CD4-positive, alpha-beta T cell treated with Interleukin-6 for 4 hours (primary cell): Measurements from ENCODE around the gene PTOV1.

Source experiments
- DNase-seq: peaks from one replicate; pipeline ENCODE4 v3.0.0-alpha.2; 2020; ENCODE audit warnings: mixed read lengths

PTOV1 gene

DNA sequence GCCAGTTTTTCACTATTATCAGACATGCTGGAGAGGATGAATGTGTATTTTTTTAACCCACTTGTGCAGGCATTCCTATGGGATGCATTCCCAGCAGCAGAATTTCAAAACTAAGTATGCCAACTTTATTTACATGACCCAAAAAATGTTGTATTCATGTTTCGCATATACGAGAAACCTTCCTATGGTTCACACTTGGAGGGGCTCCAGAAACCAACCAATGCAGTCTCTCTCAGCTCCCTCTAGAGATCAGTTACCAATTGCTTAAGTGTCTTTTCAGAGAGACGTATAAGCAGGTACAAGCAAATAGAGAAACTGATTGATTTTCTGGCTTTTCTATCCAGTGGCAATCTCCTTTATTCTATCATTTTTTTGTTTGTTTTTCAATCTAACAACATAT is 5.5 kb upstream of the PTOV1 start:
- DNase-seq, result no peak

DNA sequence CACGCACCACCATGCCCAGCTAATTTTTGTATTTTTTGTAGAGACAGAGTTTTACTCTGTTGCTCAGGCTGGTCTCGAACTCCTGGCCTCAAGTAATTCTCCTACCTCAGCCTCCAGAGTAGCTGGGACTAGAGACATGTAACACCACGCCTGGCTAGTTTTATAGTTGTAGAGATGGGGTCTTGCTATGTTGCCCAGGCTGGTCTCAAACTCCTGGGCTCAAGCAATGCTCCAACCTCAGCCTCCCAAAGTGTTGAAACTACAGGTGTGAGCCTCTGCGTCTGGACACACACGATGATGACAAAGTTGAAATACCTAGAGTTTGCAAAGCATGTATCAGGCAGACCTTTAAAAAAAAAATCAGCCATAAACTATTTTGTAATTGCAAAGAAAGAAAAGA is 4.6 kb upstream of the PTOV1 start:
- no peak for DNase-seq

DNA sequence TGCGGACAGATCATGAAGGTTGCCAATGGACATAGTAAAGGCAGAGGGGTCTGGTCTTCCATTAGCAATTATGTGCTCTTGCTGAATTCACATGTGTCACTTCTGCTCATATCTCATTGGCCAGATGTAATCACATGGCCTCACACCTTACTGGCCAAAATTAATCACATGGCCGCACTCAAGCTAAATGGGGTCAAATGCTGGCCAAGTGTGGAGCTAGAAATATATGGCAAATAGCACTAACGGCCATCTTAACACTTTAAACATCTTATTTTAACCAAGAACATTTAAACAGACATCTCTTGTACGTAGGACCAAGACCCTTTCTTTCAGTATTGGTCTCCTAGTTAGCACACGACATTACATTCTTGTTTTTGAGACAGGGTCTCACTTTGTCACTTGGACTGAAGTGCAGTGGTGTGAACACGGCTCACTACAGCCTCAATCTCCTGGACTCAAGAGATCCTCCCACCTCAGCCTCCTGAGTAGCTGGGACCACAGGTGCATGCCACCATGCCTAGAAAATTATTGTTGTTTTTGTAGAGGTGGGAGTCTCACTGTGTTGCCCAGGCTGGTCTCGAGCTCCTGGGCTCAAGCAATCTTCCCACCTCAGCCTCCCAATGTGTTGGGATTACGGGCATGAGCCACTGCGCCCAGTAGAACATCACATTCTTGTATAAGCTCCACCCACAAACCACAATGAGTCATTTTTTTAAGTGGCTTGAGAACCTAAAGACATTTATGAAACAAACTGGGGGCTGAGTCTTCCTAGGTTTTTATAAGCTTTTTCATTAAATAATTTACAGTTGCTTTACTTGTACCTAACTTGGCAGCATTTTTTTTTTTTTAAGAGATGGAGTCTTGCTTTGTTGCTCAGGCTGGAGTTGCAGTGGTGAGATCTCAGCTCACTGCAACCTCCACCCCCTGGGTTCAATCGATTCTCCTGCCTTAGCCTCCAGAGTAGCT is 2.9 kb upstream of the PTOV1 start:
- DNase-seq, result peak; percentile 29

DNA sequence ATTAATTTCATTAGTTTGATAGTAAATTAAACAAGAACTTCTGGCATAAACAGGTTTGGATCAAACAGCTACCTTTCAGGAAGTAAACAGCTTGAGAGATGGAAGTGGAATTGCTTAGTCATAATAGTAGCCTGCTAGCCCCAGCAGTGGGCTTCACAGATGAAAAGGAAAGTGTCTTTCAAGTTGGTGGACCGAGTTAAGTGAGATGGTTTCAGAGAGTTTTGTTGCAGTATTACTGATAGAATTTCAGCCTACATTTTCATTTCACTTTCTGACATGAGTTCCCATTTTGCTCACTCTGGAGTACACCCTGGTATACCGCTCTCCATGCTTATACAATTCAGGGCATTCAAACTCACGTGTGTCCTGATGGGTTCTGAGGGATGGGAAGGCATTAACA is 2.0 kb upstream of the PTOV1 start:
- peak; percentile 1 for DNase-seq

DNA sequence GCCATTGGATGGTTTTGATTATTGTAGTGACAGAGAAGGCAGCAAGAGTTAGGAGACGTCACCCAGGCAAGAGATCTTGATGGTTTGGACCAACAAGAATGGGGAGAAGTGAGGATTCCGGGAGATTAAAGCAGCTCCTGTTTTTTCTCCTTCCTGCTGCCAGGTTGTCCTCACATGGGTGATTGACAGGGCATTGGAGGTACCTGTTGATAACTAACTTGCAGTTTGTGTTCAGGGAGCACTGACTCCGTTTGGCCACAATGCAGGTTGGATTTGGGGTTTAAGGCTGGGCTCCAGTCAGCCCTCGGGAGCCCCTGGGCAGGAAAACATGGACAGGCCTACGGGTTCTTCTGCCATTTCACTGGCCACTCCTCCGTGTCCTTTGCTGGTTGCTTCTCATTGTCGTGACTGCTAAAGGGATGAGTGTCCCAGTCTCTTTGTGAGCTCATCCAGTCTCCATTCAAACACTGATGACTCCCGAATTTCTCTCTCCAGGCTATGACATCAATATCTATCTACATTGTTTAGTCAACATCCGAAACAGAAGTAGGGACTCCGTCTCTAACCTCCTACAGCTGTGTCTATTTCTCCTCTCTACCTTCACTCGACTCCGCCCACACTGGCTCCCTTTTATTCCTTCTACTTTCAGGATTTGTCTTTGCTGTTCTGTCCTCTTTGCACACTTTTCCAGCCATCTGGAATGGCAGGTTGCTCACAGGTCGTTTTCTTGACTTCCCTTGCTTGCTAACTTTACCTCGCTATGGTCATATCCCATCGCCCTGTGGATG is 1.3 kb upstream of the PTOV1 start:
- DNase-seq, result peak; percentile 1

DNA sequence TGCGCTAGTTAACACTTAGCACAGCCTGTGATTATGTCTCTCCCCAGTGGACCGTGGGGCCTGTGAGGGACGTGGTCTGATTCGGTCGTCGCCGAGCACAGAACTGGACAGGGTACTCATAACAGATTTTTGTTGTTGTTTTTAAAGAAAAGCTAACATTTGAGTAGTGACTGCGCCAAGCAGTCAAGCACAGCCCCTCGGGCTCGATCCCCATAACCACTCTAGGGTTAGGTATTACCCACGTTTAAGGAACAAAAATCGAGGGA is 805 bp upstream of the PTOV1 start:
- no peak for DNase-seq

DNA sequence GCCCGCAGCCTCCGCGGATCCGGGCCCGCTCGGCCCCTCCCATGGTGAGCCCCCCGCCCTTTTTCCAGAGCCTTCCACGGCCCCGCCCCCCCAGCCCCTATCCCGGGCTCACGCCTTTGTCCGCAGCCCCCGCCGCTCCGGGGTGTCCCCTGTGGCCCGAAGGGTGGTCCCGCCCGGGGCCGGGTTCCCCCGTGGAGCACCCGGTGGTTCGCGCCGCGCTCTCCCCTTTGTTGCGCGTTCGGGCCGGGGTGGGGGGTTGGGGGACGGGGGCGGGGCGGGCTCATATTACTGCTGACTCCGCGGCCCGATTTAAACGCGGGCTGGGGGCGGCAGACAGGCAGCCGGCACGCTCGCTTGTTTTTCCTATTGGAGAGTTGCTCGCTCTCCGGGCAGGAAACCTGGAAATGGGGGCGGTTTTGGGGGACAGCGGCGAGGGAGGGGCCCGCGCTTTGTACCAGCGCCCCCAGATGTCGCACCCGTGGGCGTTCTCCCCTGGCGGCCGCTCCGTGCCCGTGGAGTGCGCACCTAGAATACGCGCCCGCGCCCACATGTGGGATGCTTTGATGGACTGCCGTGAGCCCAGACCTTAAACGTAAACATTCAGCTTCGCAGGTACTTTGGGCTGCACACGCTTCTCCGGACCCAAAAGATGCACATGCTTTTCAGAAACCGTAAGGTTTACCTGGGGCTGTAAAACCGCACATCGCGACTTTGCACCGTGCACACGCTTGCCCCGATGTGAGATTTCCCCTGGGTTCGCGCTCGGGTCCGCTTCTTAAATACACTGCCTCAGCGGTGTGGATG is 699 bp downstream of the PTOV1 start:
- peak; percentile 55 for DNase-seq

DNA sequence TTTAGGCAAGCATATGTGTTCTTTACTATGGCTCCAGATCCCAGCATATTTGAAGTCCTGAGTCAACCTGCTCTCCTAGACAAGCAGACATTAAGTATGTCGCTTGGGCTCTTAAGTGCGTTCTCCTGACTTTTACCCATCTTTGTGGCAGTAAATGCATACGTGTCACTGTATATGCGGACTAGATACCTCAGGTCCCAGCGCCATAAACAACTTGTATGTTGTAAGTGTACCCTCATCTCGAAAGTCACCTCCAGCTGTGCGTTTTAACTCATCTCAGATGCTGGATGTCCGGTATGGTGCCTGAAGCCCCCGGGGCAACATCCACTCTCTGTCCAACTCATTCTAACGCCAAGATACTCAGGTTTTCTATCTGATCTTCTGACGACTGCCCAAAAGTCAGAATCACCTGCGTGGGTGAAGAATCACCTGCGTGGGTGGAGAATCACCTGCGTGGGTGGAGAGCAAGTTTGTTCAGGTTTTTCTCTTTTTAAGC is 1.7 kb downstream of the PTOV1 start:
- peak; percentile 0 for DNase-seq

DNA sequence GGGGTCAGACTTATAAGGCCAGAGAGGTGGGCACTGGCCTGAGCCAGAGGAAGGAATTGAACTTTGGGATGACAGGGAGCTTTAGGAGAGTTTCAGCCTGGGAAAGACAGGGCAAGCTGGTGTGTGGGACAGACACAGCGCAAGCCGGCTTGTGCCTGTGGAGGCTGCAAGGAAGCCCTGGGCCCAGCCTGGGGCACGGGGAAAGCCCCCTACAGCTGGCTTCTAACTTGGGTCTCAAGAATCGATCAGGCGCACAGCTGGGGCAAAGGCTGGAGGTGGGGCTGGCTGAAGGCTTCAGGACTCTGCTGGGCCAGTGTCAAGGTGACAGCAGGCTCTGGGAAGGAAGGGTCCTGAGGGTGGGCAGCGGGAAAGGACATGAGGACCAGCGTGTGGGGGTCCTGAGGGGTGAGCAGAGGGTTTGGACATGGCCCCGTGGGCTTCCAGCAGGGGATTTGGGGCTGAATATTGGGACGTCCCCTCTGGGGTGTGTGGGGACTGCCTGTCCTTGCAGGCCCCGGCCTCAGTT is 3.0 kb downstream of the PTOV1 start:
- peak; percentile 0 for DNase-seq

DNA sequence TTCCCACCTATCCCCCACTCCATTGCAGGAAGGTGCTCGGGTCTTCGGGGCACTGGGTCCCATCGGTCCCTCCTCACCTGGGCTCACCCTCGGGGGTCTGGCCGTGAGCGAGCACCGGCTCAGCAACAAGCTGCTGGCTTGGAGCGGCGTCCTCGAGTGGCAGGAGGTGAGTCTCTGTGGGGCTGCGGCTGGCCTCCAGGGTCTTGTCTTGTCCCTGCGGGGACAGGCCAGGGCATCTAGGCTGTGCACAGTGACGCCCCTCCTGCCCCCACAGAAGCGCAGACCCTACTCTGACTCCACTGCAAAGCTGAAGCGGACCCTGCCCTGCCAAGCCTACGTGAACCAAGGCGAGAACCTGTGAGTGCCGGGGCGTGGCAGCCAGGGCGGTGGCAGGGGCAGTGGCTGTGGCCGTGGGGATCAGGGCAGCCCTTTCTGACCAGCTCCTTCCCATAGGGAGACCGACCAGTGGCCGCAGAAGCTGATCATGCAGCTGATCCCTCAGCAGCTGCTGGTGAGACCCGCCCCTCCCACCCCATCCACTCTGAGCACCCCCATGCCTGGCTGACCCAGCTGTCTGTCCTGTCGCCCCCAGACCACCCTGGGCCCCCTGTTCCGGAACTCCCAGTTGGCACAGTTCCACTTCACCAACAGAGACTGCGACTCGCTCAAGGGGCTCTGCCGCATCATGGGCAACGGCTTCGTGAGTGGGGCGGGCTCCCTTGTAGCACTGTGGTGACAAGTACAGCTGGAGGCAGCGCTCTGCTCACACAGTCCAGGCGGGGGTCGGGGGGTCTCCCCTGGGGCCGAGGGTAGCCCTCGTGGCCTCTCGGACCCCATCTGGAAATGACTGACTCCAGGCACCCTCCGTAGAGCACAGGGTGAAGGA is 3.7 kb downstream of the PTOV1 start:
- peak; percentile 2 for DNase-seq

DNA sequence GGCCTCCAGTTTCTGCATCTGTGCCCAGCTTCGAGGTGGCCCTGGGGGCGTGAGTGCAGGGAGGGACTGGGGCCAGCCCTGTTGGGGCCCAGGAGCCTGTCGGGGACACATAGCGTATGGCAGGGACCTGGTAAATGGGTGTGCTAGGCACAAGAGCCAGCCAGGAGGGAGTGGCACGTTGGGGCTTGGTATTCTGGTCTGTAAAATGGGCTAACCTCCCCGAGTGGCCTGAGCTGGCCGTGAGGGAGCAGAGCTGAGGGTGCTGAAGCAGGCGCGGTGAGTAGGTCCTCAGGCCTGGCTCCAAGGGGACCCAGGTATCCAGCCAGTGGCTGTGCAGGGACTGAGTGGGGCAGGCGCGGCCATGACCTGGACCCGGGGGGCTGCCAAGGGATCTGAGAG is 4.3 kb downstream of the PTOV1 start:
- DNase-seq, result peak; percentile 2

DNA sequence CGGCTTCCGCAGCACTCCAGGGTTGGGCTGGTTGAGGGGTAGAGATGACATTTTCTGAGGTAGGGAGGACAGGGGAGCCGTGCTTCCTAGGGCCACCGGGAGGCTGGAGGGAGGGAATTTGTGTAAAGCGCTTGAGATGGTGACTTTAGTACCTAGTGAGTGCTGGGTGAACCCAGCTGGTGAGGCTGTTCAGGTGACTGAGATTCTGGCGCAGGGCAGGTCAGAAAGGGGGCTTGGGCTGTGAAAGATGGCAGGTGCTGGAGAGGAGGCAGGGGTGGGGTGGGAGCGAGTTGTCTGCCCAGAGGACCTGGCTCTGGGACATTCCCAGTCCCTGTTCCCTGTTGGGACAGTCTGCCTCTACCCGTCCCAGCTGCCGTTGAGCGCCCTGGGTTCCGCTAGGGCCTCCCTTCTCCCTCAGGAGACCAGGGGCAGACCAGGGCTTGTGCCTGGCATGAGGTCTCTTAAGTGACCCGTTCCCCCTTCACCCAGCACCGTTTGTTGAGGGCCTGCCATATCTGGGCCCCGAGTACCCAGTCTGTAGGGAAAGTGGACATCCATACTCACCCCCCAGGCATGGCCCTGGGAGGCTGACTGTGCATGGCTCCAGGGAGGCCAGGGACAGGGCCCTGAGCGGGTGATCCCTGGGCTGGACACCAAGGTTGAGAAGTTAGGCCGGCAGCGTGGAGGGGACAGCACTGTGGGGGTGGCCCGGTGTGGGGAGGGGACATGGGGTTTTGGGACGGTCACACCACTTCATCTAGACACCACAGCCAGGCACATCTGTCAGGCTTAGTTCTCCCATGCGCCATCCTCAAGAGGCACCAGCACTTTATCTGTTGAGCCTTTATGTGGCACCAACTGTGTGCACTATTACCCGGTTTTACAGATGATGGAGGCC is 5.0 kb downstream of the PTOV1 start:
- DNase-seq, result peak; percentile 4

DNA sequence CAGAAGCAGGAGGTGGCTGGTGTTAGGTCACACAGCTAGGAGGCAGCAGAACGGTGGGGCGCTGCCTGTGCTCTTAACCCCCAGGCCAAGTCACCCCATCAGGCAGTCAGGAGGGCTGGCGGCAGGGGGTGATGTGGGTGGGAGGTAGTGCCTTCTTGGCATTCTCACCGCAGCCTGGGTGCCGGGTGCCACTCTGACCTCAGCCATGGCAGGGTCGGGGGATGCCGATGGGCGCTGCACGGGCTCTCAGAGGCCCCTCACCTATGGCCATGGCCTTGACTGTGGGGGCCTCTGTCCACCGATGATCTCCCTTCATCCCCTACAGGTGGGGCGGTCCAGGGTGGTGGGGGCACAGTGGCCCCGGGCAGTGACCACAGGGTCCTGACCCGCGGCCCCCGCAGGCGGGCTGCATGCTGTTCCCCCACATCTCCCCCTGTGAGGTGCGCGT is 5.6 kb downstream of the PTOV1 start:
- peak; percentile 1 for DNase-seq

DNA sequence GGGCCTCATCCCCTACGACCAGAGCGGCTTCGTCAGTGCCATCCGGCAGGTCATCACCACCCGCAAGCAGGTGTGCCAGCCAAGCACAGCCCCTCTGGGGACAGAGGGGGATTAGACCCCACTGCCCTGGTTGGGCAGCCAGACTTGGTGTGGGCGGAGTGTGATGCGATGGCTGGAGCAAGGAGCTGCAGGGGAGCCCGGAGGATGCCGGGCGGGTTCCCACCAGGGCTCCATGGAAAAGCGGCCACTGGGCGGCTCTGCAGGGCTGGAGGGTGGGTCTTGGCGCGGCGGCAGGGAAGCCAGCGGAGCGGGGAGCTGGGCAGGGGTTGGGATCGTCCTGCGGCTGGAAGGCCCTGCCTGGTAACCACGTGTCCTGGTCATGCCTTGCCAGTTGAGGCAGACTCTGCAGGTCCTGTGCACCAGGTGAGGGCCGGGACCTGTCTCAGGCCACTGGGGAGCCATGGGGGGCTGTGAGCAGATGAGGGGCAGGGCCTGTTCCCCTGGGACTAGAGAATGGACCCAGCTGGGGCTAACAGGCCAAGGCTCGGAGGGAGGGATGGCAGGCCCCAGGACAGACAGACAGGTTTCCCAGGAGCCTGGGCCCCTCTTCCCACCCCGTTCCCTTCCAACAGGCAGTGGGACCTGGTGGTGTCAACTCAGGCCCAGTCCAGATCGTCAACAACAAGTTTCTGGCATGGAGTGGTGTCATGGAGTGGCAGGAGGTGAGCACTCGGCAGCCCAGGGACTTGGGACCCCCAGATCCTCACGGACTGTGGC is 6.3 kb downstream of the PTOV1 start:
- peak; percentile 1 for DNase-seq

DNA sequence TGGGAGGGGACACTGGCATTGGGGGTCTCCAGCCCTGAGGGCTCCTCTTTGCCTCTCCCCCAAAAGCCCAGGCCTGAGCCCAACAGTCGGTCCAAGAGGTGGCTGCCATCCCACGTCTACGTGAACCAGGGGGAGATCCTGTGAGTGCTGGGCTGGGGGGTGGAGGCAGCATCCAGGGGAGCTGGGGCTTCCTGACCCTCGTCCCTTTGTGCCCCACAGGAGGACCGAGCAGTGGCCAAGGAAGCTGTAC is 6.8 kb downstream of the PTOV1 start:
- DNase-seq, result no peak

DNA sequence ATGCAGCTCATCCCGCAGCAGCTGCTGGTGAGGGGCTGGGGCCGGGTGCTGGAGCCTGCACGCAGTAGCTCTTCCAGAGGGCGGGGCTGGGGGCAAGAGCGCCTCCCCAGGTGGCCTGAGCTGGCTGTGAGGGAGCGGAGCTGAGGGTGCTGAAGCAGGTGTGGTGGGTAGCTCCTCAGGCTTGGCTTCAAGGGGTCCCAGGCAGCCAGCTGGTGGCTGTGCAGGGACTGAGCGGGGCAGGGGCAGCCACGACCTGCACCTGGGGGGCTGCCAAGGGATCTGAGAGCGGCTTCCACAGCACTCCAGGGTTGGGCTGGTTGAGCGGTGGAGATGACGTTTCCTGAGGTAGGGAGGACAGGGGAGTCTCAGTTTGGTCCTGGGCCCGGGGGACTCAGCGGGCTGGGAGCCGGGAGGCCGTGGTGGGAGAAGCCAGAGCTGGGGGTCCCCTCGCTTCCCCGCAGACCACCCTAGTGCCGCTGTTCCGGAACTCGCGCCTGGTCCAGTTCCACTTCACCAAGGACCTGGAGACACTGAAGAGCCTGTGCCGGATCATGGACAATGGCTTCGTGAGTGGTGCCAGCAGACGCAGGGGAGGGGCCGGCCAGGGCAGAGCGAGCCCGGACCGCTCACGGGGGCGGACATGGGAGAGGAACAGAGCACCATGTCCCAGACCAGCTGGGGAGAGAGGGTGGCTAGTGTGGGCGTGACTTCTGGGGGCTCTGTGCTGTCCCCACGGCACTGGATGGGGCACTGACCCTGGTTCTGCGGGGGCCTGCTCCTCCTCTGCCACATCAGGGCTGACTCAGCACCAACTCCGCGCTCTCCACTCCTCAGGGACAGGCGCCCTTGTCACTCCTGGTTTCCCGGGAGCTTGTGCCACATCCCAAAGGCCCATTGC is 7.4 kb downstream of the PTOV1 start:
- peak; percentile 2 for DNase-seq

DNA sequence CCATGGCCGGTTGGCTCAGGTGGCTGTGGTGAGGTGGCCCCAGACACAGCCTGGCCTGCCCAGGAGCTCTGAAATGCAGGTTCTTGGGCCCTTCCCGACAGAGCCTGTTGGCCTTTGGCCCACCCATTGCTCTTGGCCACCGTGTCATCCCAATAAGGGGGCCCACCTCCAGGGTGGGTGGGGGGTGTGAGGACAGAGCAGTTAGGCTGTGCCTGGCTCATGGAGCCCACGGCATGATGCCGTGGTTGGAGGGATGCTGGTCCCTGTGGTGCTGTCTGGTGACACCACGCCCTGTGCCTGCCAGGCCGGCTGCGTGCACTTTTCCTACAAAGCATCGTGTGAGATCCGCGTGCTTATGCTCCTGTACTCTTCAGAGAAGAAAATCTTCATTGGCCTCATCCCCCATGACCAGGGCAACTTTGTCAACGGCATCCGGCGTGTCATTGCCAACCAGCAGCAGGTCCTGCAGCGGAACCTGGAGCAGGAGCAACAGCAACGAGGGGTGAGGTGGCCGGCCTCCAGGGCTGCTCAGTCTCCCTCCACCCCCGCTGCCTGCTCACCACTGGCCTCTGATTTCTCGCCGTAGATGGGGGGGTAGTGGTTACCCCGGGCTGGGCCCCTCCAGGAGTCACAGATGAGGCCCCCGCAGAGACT is 8.8 kb downstream of the PTOV1 start:
- peak; percentile 1 for DNase-seq

DNA sequence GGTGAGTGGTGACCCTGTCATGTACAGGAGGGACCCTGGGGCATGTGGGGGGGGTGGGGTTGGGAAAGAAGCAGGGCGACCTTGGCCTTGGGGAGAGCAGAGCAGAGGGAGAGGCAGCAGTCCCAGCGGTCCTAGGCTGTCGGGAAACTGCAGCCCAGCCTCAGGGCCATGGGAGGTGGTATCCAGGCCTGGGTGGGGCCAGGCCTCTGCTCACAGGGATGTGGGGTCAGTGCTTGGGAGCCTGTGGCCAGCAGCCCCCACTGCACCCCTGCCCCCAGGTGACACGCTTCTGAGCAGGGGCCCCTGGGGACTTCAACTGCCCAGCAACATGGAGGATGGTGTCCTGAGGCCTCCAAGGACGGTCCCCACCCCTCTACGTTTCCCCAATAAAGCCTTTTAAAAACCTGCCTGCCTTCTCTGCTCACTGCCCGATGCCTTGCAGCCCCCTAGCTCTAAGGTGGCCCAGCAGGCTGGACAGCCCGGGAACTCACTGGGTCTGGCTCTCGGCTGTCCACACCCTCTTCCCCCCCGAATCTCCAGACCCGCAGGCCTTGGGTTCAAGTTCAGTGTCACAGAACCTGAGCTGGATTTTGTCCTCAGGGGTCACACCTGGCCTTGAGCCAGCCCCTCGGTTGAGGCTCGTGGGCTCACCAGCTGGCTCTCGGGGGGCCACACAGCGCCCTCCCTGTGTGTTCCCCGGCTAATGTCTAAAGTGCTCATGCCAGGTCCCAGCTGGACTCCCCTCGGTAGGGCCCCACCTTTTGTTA is 9.6 kb downstream of the PTOV1 start:
- DNase-seq, result no peak
